NCI-H526 (cell line): ENCODE measurements around the gene ZSWIM6.
A peak's percentile ranks its signal among the peaks of the same experiment; 100 is the strongest.

ENCODE experiments used
- DNase-seq, 2 experiments: peaks; one replicate each; lab custom pipeline; 2025; lab: John Stamatoyannopoulos, UW

Gene ZSWIM6

DNA sequence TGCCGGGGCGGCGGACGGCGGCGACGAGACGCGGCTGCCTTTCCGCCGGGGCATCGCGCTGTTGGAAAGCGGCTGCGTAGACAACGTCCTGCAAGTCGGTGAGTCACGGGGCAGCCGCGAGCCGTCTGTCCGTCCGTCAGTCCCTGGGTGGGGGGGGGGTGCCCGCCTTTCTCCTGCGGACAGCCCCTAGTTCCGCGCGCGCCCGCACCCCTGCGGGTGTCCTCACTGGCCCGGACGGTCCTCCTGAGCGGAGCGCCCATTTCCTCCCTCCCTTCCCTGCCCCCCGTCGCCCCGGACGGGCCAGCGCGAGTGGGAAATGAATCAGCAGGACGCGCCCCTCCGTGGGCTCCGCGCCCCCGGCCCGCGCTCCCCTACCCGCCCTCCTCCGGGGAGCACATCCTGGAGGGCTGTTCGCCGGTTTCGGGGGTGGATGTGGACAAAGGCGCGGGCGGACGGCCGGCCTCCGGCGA, 828 bp downstream of the ZSWIM6 start:
- peak in 1 of 2 experiments; percentile 50 for DNase-seq

DNA sequence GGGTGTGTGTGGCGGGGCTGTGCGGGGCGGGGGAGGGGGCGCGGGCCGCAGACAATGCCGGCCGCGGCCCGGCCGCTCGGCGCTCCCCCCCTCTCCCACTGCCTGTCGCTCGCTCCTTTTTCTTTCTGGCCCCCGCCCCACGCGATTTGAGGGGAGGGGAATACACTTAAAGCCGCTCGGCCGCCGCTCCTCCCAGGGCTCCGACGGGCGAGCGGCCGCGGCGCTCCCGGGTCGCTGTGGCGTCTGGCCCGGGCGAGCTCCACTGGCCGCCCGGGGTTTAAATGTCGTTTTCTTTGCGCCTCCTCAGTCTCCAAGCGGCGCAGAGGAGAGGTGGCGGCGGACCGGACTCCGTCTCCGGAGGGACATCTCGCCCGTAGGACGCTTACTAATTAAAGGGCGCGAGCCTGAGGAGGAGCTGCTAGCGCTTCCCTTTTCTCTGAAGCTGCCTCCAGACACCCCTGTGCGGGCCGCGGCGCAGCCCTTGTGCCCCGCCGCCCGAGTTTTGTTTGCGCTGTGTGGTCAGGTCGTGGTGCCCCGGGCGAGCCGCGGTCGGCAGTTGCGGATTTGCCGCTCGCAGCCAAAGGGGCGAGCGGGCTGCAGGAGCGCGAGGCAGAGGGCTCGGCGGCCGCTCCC, 1.4 kb downstream of the ZSWIM6 start:
- peak in 1 of 2 experiments; percentile 65 for DNase-seq

DNA sequence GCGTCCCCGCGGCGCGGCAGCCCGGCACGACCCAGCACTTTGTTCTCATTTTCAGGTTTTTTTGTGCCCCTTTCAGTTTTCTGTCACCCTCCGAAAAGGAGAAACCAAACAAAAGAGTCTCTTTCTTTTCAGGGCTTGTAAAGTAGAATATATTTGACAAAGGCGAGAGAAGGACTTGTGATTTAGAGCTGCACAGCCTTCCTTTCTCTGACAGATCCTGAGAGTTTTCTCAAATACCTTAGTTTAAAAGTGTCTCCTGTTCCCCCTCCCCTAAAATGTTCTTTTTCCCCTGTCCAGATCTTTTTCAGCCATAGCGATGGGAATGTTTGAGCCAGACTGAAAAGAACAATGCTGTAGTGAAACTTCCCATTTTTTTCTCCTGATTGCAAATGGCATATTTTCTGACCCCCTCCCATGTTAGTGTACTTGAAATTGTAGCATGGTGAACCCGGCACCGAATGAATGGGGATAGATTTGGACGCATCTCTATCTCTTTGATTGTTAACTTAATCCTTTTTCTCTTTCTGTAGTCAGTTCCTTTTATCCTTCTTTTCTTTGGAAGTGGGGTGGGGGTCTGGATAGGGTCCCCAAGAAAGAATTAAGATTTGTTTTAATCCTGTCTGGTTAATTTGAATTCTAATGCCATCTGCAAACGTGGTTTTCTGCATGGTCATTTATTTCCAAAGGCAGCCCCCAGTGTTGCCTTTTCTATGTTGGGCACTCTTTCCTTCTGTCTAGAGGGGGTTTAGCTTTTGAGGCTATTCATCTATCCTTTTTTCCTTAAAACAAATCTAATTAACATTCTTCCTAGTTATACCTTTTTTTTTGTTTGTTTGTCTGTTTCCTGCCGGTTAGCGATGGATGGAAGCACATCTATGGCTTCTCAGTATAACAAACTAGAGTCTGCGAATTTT, 2.2 kb downstream of the ZSWIM6 start:
- peak in 1 of 2 experiments; percentile 25 for DNase-seq

DNA sequence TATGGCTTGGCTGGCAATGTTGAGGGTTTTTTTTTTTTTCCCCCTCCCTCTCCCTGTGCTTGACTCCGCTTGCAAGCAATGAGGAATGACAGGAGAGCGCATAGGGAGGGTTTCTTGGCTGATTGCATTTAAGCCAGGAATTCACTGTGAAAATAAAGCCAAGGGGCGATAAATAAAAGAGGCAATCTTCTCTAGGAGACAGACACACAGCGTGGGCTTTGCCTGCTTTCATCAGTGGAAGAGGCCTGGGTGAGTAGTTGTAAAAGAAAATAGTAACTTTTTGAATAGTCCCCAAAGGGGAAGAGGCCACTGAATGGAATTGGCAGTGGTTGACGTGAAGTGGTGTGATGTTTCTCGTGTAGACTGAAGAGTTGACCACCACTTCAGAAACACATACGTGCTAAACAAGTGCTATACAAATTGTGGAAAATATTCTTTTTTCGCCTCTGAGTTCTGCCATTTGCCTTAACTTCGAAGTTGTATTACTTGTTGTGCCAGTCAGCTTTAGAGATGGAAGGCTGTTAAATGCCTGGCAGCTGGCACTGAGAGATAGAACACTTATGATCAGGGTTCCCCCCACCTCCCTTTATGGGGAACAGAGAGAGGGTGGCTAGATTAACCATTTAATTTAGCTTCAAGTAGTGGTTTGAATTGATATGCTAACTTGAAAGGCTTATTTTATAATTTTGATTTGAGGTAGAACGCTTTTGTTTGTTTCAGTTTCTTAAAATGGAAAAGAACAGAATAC, 3.0 kb downstream of the ZSWIM6 start:
- DNase-seq: no peak

DNA sequence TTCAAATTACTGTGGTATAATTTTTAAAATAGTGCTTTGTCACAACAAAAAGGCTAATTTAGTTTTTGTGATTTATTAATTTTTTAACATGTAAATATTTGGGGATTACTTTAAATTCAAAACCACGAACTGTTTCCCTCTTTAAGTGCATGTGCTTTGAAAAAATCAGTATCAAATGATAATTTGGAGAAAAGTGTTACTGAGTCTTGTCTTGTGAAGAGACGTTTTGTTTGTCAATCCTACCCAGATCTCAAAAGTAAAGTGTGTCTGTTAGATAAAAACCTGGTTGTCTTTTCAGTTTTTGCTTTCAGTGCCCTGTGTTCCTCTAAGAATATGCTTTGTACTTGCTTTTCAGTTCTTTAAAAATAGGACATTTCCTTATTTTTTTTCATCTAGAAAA, 7.7 kb downstream of the ZSWIM6 start:
- DNase-seq: no peak

DNA sequence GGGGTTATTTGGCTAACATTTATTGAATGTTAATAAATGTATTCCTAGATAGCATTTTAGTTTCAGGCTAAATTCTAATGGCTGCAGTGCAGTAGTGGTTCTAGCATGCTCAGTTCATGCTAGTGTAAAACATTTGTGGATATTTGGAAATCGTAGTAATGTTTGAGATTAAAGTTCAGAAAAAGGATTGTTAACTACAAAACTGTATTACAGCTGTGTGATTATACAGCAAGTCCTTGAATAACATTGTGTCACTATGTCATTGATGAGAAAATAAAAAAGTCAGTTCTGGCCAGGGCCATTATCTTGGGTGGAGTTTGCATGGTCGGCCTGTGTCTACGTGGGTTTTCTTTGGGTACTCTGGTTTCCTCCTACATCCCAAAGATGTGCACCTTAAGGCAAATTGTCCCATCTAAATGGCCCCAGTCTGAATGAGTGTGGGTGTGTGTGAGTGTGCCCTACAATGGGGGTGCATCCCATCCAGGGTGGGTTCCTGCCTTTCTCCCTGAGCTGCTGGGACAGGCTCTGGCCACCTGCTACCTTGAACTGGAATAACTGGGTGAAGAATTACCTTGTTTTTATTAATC, 8.8 kb downstream of the ZSWIM6 start:
- DNase-seq: no peak

DNA sequence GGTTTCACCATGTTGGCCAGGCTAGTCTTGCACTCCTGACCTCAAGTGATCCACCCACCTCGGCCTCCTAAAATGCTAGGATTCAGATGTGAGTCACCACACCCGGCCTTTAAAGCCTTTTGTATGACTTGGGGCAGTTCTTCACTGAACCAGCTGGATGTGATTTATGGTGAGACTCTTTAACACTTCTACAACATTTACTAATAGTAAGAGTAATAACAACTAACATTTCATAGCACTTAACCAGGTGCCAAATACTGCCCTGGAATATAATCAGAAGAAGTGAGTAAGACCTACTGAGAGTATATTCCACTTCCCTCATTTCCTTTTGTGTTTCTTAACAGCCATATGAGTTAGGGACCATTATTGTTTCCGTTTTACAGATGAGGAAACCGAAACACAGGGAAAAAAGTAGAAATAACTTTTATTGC, 10.0 kb downstream of the ZSWIM6 start:
- DNase-seq: no peak

DNA sequence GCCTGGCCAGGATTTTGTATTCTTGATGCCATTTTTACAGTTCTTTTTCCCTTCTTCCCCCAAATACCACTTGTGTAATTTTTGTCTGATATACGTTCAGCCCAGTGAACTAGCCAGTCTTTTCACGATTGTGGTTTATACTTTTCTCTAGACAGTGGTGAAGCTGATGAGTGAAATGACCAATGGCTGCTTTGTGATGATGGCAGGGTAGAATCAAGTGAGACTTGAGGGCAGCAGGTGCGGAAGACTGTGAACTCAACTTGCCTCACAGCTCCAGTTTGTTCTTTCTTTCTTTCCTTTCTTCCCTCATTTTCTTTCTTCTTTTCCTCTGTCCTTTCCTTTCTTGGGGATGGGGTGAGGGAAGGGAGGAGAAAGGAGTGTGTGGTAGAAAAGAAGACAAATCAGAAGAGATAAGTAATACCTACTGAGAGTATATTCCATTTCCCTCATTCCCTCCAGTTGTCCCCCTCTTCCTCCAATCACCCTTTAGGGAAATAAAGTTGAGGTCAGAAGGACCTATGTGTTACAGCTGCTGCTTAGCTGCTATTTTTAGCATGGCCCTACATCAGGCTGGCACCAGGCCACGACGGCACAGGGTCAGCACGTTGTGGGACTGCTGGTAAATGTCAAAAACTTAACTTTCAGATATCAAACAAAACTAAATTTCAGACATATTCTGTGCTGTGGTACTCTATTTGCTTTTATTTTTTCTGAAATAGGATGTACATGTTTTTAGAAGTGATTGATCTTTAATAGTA, 12.3 kb downstream of the ZSWIM6 start:
- no peak for DNase-seq

DNA sequence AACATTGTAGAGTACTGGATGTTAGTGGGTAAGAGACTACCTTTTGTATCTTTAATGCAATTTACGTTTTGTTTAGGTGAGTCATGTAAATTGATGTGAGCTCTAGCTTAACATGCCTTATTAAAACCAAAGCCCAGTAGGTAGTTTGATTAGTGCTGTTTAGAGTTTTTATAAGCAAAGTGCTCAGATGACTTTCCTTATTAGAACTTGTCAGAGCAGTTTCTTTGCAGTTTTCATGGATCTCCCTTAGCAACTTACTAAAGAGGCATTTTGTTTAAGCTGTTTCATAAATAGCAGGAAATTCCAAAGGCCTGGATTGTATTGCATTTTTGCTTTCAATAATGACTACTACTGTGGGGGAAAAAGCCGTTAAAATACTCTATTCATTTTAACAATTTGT, 14.5 kb downstream of the ZSWIM6 start:
- DNase-seq: no peak

DNA sequence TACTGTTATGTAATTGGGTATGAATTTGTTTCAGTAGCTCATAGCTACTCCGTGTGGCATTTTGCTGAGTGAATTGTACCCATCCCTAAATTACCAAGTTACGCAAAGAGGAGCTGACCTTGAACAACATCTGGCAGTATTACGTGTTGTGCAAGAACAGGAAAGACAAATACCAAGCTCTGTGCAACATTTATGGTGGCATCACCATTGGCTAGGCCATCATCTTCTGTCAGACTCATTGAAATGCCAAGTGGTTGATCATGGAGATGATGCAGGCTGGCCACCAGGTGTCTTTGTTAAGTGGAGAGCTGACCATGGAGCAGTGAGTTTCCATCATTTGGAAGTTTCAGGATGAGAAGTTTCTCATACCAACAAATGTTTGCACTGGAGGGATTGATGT, 15.0 kb downstream of the ZSWIM6 start:
- DNase-seq: no peak

DNA sequence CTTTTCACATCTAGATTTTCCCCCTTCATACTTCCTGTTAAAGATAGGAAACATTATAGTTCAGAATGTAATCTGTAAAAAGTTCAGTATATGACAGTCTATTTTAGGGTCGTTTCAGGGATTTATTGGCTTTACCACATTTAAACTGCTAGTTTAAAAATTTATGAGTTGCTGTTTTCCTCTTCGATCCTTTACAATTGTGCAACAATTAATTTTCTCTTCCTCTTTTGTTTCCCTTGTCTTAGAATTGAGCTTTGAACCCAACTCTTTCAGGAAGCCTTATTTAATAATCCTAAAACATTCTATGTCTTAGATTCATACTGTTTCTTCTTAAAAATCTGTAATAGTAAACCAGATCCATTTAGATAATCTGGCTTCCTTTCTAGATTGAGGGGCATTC, 16.4 kb downstream of the ZSWIM6 start:
- DNase-seq: no peak

DNA sequence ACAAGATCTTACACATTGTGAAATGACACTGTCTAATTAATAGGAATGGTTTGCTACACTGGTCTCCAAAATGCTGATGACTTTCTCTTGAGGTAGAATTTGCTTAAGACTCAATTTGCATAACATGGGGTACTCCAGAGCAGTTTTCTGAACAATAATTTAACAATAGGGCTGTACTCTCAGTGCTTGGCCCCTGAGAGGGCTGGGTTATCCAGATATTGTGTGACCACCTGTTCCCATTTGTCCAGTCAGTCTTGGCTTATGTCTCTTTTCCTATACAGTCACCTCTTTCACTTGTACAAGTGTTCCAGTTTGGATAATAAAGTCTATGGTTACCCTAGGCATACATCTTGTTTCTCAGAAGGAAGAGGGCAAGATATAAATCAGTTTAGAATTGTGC, 17.9 kb downstream of the ZSWIM6 start:
- DNase-seq: peak in 1 of 2 experiments; percentile 22

DNA sequence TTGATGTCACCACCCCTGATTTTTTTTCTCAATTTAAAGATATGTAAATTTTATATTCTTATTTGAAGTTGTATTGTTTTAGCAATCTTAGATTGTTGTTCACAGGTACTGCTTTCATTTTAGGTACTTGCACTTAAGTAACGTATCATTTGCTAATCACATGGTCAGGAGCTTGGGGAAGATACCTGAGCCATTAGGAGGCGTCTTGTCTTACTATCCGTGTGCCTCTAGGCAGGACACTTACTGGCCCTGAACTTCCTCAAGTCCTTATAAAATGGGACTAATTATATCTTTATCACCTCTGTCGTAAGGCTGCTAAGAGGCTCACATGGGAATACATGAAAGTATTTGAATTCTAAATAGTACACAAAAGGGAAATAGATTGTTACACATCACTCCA, 18.5 kb downstream of the ZSWIM6 start:
- DNase-seq: no peak

DNA sequence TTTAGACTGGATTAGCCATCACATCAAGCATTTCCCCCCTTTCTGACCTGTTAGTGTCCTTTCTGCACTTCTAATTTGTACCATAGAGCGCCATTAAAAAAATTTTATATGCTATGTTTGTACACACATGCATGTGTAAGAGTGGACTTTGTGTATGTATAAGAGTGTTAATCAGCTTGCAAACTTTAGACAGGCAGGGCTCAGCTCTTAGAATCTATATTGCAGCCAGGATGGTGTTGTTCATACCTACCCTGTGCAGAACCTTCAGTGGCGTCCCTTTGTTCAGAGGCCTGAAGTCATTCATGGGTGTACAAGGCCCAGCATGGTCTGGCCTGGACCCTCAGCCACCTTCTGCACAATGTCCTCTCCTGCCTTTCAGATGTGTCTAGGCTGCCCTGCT, 19.7 kb downstream of the ZSWIM6 start:
- no peak for DNase-seq

DNA sequence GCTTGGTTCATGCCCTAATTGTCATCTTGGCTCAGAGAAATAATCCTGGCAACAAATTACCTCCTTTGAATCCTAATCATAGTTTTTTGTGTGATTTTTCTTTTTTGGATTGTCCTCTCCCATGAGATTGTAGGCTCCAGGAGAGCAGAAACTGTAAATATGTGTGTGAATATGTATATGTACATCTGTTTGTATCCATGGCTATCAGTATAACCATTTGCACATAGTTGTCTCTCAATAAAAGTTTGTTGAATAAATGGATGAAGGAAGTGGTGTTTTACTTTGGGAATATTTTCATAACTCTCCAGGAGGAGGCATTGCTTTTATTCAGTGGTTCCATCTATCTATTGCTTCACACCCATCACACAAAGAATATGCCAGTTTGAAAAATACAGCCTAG, 20.1 kb downstream of the ZSWIM6 start:
- DNase-seq: no peak

DNA sequence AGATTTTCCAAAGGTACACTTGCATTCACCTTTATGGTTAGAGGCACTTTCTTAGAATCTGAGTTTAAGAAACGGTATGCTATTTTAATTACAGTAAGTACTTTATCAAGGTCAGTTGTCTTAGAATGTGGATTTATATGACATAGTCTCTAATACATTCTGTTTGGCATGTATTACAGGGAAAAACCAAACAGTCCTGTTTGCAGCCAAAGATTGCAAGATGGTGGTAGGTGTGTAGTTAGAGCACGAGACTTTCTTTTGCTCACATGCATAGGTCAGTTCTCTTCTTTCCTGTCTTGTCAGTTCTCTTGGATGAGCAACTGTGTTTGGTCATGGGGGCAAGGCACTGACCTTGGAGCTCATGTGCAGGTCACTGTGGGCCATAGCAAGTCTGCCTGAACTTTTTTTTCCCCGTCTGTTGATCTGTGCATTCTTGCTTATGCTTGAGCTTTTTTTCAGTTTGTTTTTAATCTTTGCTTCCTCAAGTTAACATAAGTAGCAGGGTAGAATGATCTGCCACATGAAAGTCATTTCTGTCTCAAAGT, 20.6 kb downstream of the ZSWIM6 start:
- no peak for DNase-seq

DNA sequence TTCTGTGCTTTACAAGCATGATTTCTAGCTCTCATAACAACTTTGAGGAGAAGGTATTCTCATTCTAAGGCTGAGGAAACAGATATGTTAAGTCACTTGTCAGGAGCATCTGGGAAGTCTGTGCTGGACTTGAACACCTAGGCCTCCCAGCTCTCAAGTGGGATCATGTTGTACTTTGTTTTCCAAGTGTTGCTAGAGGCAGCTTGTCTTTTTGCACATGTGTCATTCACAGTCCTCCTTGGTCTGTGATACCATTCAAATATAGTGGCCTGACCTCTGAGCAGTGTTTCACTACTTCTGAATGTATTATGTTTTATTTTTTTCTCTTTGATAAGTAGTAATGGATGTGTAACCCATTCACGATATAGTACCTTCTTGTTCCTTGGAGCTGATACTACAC, 21.2 kb downstream of the ZSWIM6 start:
- DNase-seq: no peak

DNA sequence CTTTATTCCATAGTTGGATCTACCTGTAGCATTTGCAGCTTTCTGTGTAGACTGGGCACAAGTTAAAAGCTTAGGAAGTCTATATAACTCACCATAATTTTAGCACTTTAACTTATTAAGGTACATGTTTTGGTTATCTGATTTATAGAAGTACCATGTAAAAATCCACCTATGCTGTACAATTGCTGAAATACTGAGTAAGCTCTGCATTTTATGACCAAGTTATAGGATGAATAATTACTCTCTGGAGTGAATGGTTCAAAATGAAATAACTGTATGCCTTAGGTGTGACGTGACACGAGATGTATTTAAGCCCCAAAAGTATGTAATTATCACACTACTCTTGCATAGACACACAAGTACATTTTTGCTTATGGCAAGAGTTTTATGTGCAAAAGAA, 22.1 kb downstream of the ZSWIM6 start:
- DNase-seq: no peak

DNA sequence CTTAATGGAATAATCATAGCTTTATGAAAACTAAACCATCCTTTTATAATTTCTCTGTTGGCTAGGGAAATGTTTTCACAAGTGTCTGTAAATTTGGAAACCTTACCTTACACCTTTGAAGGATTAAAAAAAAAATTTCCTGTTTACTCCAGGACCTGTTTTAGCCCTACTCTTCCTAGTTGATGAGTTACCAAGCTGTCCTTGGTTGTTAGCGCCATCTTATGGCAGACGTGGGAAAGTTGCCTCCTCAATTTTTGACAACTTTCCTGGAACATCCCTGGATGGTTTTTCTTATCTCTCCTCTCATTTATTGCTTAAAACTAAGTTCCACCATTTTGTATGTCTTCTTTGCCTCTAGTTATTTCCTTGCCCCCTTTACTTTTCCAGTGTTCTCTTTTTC, 25.7 kb downstream of the ZSWIM6 start:
- DNase-seq: peak in 1 of 2 experiments; percentile 8

DNA sequence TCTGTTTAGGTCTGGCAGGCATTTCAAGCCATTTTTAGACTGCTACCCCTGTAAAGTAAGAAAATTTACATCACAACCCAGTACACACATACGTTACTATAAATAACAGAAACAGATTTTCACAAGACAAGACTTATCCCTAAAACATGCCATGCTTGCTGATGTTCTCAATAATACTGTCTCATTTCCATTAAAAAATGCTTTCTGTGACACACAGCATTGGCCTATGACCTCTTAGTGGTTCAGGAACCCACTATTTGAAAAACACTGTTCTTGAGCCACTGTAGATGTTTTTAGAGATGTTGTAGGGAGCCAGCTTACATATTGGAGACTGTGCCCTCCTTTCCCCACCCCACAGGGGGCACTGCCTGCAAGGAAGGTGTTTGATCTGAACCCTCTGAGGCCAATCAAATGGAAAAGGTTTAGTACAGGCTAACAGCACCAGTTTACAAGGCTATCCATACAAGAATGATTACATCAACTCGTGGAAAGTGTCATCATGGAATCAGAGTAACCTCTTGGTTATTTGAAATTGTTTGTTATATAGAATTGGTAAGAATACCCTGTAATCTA, 30.8 kb downstream of the ZSWIM6 start:
- DNase-seq: peak in 1 of 2 experiments; percentile 12
